Activated CD4-positive, alpha-beta T cell treated with anti-CD3 and anti-CD28 coated beads, Interleukin-2, amount 50 U/mL, for 4 hours (primary cell): ENCODE results near the gene HOXA3.

Experiments used
- DNase-seq, 2 experiments: peaks; one replicate each; pipeline ENCODE4 v3.0.0-alpha.2; 2020

Gene HOXA3

GRCh38 chr7:27073076-27073475, 79.3 kb downstream of the HOXA3 start:
- DNase-seq = no peak

GRCh38 chr7:27071622-27072390, 80.6 kb downstream of the HOXA3 start:
- no peak for DNase-seq

- no peak for DNase-seq
Observed at GRCh38 chr7:27068259-27068658, 84.1 kb downstream of the HOXA3 start.

- no peak for DNase-seq
Observed at GRCh38 chr7:27066148-27066547, 86.2 kb downstream of the HOXA3 start.

GRCh38 chr7:27065709-27066108, 86.7 kb downstream of the HOXA3 start:
- DNase-seq = no peak

- no peak for DNase-seq
Observed at GRCh38 chr7:27064661-27065060, 87.7 kb downstream of the HOXA3 start.

- DNase-seq = no peak
Observed at GRCh38 chr7:27064159-27064558, 88.2 kb downstream of the HOXA3 start.

- no peak for DNase-seq
Observed at GRCh38 chr7:27062946-27063345, 89.4 kb downstream of the HOXA3 start.
